Measurements from ENCODE around the gene SLC35E1. TPM values are rescaled to one million over a fixed set of nuclear protein-coding genes. Genes with fewer than 3 reads are reported as not detected.

The SLC35E1 gene
- total and polyA plus RNA-seq, 2 donors (not counting 3 experiments of a cell fraction or from before 2014, with no cell fraction given): 36.0 to 37.5 TPM

DNA sequence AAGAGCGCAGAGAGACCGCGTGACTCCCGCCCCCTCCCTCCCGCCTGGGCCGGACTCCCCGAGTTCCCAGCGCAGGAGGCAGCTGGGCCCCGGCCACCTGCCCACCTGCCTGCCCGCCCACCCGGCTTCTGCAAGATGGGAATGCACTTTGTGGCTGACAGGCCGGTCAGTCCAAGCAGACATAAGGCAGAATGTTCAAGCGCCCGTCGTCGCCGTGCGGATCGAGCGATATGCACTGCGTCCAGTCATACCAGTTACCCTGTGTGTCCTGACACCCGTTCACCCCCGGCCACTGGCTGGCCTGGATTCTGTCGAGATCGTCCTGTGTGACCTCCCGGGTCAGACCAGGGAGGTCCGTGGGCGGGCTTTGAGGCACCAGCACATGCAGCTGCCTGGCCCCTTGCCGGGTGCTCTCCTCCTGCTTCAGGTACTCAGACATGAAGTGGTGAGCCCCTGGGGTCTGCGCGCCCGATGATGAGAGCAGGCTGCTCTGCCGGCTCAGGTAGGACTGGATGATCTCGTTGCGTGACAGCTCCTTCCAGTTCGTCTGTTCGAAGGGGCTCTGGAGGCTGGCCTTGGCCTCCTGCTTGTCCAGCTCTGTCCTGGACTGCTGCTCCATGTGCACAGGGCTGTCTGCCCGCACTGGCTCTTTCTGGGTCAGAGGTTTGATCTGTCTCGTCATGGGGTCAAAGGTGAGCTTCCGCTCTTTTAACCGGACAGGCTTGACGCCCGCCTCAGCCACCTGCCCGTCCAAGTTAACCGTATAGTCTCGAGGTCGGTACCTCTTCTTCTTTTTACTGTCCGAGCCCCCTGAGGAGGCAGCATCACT is 3.9 kb upstream of the SLC35E1 start:
- FAIRE-seq (no peak), DNase-seq (ENCODE audit: low read depth, low spot score) (no peak)
- Histone ChIP-seq H3K4me1 (ENCODE audit: control insufficient read depth, extremely low read depth, insufficient read depth, low read length) (peaks cover 15% of the 10 kb centered on the region), H3K27me3 (ENCODE audit: control insufficient read depth in 2 of 2, insufficient read depth in 2 of 2, low read length in 2 of 2) (no peaks in the 10 kb centered on the region), H3K4me3 (replicated peaks in 1 of 3; ENCODE audit: insufficient read depth in 1 of 3, low read depth in 1 of 3, low read length in 3 of 3) (no peak overlapping the region), H4K20me1 (replicated peaks; ENCODE audit: control insufficient read depth, extremely low read depth, insufficient read depth, low read length) (no peaks in the 10 kb centered on the region), H3K27ac (ENCODE audit: insufficient read depth, low read depth, low read length) (no peak overlapping the region), H3K9me3 (replicated peaks; ENCODE audit: control insufficient read depth, insufficient read depth, low read length) (no peaks in the 10 kb centered on the region), H3K9ac (replicated peaks; ENCODE audit: extremely low read depth, insufficient read depth, low read length) (no peak overlapping the region), H3K4me2 (ENCODE audit: insufficient read depth, low read length) (no peak overlapping the region), H2AFZ (ENCODE audit: low read depth, low read length) (no peak overlapping the region), H3K36me3 (ENCODE audit: control insufficient read depth in 2 of 2, extremely low read depth in 1 of 2, insufficient read depth in 2 of 2, low read length in 2 of 2) (peaks cover 0 to 16% of the 10 kb centered on the region in 2 experiments), H3K79me2 (ENCODE audit: control insufficient read depth, insufficient read depth, low read length) (peaks cover 68% of the 10 kb centered on the region), H3K9me1 (replicated peaks; ENCODE audit: control insufficient read depth, extremely low read depth, insufficient read depth, low read length) (no peaks in the 10 kb centered on the region)
- BruUV-seq (replicated peaks): no TSS peak
- TF ChIP-seq POLR2AphosphoS5 (IDR thresholded peaks at IDR 0.05; ENCODE audit: insufficient read depth, low read depth, low read length) (no peak), EZH2 (IDR thresholded peaks at IDR 0.05; ENCODE audit: borderline replicate concordance, low read depth, low read length, severe bottlenecking) (no peak), GATA2 (IDR thresholded peaks at IDR 0.05; ENCODE audit: insufficient read depth, insufficient read length, low read depth, low read length) (no peak), JUN (IDR thresholded peaks at IDR 0.05; ENCODE audit: borderline replicate concordance, insufficient read depth, insufficient read length, low read depth) (no peak), POLR2A (IDR thresholded peaks at IDR 0.05; ENCODE audit: low read depth, low read length) (no peak), MYC (IDR thresholded peaks at IDR 0.05; ENCODE audit: low read depth, low read length) (no peak), FOS (IDR thresholded peaks at IDR 0.05; ENCODE audit: borderline replicate concordance, insufficient read depth, low read length) (no peak)
- TF ChIP-seq, protein P1, sequence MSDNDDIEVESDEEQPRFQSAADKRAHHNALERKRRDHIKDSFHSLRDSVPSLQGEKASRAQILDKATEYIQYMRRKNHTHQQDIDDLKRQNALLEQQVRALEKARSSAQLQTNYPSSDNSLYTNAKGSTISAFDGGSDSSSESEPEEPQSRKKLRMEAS (IDR thresholded peaks at IDR 0.05; ENCODE audit: insufficient read depth, insufficient read length): no peak
- TF ChIP-seq, protein P2, sequence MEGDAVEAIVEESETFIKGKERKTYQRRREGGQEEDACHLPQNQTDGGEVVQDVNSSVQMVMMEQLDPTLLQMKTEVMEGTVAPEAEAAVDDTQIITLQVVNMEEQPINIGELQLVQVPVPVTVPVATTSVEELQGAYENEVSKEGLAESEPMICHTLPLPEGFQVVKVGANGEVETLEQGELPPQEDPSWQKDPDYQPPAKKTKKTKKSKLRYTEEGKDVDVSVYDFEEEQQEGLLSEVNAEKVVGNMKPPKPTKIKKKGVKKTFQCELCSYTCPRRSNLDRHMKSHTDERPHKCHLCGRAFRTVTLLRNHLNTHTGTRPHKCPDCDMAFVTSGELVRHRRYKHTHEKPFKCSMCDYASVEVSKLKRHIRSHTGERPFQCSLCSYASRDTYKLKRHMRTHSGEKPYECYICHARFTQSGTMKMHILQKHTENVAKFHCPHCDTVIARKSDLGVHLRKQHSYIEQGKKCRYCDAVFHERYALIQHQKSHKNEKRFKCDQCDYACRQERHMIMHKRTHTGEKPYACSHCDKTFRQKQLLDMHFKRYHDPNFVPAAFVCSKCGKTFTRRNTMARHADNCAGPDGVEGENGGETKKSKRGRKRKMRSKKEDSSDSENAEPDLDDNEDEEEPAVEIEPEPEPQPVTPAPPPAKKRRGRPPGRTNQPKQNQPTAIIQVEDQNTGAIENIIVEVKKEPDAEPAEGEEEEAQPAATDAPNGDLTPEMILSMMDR (IDR thresholded peaks at IDR 0.05; ENCODE audit: extremely low read depth in 1 of 2, insufficient read depth in 1 of 2, low read depth in 1 of 2, low read length in 2 of 2): no peak
- POLR2A ChIA-PET: no interaction called here
- CTCF ChIA-PET: interaction anchor here (0.5 kb wide), 1 partner anchor 8 kb away, joined by 3 read pairs; no protein-coding TSS in a partner anchor
- dilution Hi-C loops (cut with MboI; ENCODE audit: extremely low pct_ligation_motif_present, low sequenced_read_pairs): no loop called here
- intact Hi-C loops (cut with micrococcal nuclease): no loop called here

Data from endothelial cell of umbilical vein (primary cell).